ENCODE results near the gene THSD4. TPM values are rescaled to one million over a fixed set of nuclear protein-coding genes. Genes with fewer than 3 reads are reported as not detected.

The THSD4 gene
- total and polyA plus RNA-seq, 2 donors (not counting 1 experiment from before 2014, with no cell fraction given): 43.1 to 95.5 TPM

GRCh38 chr15:71526060-71526820, 411.0 kb downstream of the THSD4 start:
- Histone ChIP-seq H3K4me1 (ENCODE audit: control insufficient read depth, extremely low read depth, insufficient read depth, low read length) (no peaks in the 10 kb centered on the region), H2AFZ (ENCODE audit: low read length) (no peak overlapping the region), H3K4me2 (ENCODE audit: extremely low read depth, insufficient read depth, low read length) (peak overlapping the region; percentile 46), H3K4me3 (replicated peaks in 1 of 4; ENCODE audit: control extremely low read depth in 1 of 4, insufficient read depth in 1 of 4, low read depth in 3 of 4, low read length in 4 of 4) (peak overlapping the region in 1 of 4 experiments; percentile 2), H3K9me3 (ENCODE audit: control insufficient read depth, insufficient read depth, low read depth, low read length) (no peaks in the 10 kb centered on the region), H3K27ac (ENCODE audit: insufficient read depth, low read length) (no peak overlapping the region), H3K9ac (ENCODE audit: insufficient read depth, low read length) (no peak overlapping the region), H3K27me3 (ENCODE audit: control insufficient read depth, insufficient read depth, low read length) (no peaks in the 10 kb centered on the region), H3K79me2 (ENCODE audit: control insufficient read depth, insufficient read depth, low read length) (no peaks in the 10 kb centered on the region), H3K36me3 (ENCODE audit: control insufficient read depth, insufficient read depth, low read length) (no peaks in the 10 kb centered on the region), H4K20me1 (ENCODE audit: control insufficient read depth, extremely low read depth, insufficient read depth, low read length) (no peaks in the 10 kb centered on the region)
- TF ChIP-seq EZH2 (IDR thresholded peaks at IDR 0.05; ENCODE audit: low read length, missing control alignments): no peak
- TF ChIP-seq, protein P1, sequence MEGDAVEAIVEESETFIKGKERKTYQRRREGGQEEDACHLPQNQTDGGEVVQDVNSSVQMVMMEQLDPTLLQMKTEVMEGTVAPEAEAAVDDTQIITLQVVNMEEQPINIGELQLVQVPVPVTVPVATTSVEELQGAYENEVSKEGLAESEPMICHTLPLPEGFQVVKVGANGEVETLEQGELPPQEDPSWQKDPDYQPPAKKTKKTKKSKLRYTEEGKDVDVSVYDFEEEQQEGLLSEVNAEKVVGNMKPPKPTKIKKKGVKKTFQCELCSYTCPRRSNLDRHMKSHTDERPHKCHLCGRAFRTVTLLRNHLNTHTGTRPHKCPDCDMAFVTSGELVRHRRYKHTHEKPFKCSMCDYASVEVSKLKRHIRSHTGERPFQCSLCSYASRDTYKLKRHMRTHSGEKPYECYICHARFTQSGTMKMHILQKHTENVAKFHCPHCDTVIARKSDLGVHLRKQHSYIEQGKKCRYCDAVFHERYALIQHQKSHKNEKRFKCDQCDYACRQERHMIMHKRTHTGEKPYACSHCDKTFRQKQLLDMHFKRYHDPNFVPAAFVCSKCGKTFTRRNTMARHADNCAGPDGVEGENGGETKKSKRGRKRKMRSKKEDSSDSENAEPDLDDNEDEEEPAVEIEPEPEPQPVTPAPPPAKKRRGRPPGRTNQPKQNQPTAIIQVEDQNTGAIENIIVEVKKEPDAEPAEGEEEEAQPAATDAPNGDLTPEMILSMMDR (conservative IDR thresholded peaks at IDR 0.05 in 1 of 2, IDR thresholded peaks at IDR 0.05 in 1 of 2; ENCODE audit: low read depth in 1 of 2, low read length in 2 of 2): no peak
- DNase-seq (ENCODE audit: low read depth in 2 of 2): peak in 1 of 2 donors; percentile 75

DNA sequence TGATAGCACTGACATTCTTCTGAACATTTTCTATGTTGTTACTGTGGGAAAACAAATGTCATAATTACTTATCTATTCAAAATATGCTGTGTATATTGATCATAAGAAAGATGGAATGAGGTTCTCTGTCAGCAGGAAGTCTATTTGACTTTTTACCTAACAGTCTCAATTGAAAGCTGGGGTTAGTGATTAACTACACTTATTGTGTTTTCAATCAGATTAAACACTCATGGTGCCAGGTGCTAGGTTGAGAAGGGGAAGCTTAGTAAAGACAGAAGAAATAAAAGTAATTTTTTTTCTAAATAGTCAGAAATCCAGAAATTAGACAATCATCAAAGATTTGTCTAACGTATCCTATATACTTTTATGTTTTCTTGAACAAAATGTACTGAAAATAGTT, 414.1 kb downstream of the THSD4 start:
- Histone ChIP-seq H3K79me2 (ENCODE audit: control insufficient read depth, insufficient read depth, low read length) (no peaks in the 10 kb centered on the region), H3K4me2 (ENCODE audit: extremely low read depth, insufficient read depth, low read length) (no peak overlapping the region), H3K27ac (ENCODE audit: insufficient read depth, low read length) (no peak overlapping the region), H3K9me3 (ENCODE audit: control insufficient read depth, insufficient read depth, low read depth, low read length) (no peaks in the 10 kb centered on the region), H3K4me1 (ENCODE audit: control insufficient read depth, extremely low read depth, insufficient read depth, low read length) (no peaks in the 10 kb centered on the region), H4K20me1 (ENCODE audit: control insufficient read depth, extremely low read depth, insufficient read depth, low read length) (no peaks in the 10 kb centered on the region), H3K9ac (ENCODE audit: insufficient read depth, low read length) (no peak overlapping the region), H3K36me3 (ENCODE audit: control insufficient read depth, insufficient read depth, low read length) (no peaks in the 10 kb centered on the region), H3K27me3 (ENCODE audit: control insufficient read depth, insufficient read depth, low read length) (no peaks in the 10 kb centered on the region), H2AFZ (ENCODE audit: low read length) (no peak overlapping the region), H3K4me3 (replicated peaks in 1 of 4; ENCODE audit: control extremely low read depth in 1 of 4, insufficient read depth in 1 of 4, low read depth in 3 of 4, low read length in 4 of 4) (no peak overlapping the region)
- TF ChIP-seq, protein P1 (conservative IDR thresholded peaks at IDR 0.05 in 1 of 2, IDR thresholded peaks at IDR 0.05 in 1 of 2; ENCODE audit: low read depth in 1 of 2, low read length in 2 of 2): no peak
- no peak for TF ChIP-seq EZH2 (IDR thresholded peaks at IDR 0.05; ENCODE audit: low read length, missing control alignments)
- DNase-seq (ENCODE audit: low read depth in 2 of 2): no peak

GRCh38 chr15:71530116-71530515, 414.8 kb downstream of the THSD4 start:
- Histone ChIP-seq H3K79me2 (ENCODE audit: control insufficient read depth, insufficient read depth, low read length) (no peaks in the 10 kb centered on the region), H3K9ac (ENCODE audit: insufficient read depth, low read length) (no peak overlapping the region), H3K36me3 (ENCODE audit: control insufficient read depth, insufficient read depth, low read length) (no peaks in the 10 kb centered on the region), H4K20me1 (ENCODE audit: control insufficient read depth, extremely low read depth, insufficient read depth, low read length) (no peaks in the 10 kb centered on the region), H3K4me2 (ENCODE audit: extremely low read depth, insufficient read depth, low read length) (no peak overlapping the region), H3K4me1 (ENCODE audit: control insufficient read depth, extremely low read depth, insufficient read depth, low read length) (no peaks in the 10 kb centered on the region), H3K9me3 (ENCODE audit: control insufficient read depth, insufficient read depth, low read depth, low read length) (no peaks in the 10 kb centered on the region), H3K27ac (ENCODE audit: insufficient read depth, low read length) (no peak overlapping the region), H2AFZ (ENCODE audit: low read length) (no peak overlapping the region), H3K4me3 (replicated peaks in 1 of 4; ENCODE audit: control extremely low read depth in 1 of 4, insufficient read depth in 1 of 4, low read depth in 3 of 4, low read length in 4 of 4) (no peak overlapping the region), H3K27me3 (ENCODE audit: control insufficient read depth, insufficient read depth, low read length) (no peaks in the 10 kb centered on the region)
- DNase-seq (ENCODE audit: low read depth in 2 of 2): no peak
- TF ChIP-seq, protein P1 (conservative IDR thresholded peaks at IDR 0.05 in 1 of 2, IDR thresholded peaks at IDR 0.05 in 1 of 2; ENCODE audit: low read depth in 1 of 2, low read length in 2 of 2): no peak
- no peak for TF ChIP-seq EZH2 (IDR thresholded peaks at IDR 0.05; ENCODE audit: low read length, missing control alignments)

Data from fibroblast of lung (primary cell).